Globus pallidus (tissue), 1 donor: Measurements from ENCODE around the gene TFEB.
A peak's percentile ranks its signal among the peaks of the same experiment; 100 is the strongest.

Source experiments
- DNase-seq: peaks from one replicate; pipeline ENCODE4 v3.0.0-alpha.2; 2015; ENCODE audit warnings: low spot score

The TFEB gene

DNA sequence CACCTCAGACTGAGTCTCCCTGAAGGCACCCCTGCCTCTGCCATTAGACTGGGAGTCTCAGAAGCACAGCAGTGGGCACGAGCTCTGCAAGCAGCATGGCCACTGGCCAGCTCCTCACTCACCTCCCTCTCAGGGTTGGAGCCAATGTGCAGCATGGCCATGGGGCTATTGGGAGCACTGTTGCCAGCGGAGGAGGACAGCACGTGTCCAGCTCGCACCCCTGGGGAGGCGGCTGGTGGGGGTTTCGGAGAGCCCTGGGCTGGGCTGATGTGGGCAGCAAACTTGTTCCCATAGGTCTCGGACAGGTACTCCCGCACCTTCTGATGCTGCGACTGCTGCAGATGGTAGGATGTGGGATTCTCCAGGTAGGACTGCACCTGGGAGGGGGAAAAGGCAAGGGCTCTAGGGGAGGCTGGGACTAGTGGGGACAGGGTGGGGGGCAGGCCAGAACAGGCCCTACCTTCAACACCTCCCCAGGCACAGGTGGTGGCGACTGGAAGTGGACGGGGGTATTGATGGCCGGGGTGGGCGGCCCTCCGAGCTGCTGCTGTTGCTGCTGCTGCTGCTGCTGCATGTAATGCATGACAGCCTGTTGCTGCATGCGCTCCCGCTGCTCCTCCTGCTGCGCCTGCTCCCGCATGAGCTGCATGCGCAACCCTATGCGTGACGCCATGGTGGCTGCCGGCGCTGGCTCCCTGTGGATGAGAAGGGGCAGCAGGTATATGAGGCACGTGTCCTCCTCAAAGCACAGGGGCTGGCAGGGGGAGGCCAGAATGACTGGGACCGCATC, 44.7 kb downstream of the TFEB start:
- DNase-seq: no peak

DNA sequence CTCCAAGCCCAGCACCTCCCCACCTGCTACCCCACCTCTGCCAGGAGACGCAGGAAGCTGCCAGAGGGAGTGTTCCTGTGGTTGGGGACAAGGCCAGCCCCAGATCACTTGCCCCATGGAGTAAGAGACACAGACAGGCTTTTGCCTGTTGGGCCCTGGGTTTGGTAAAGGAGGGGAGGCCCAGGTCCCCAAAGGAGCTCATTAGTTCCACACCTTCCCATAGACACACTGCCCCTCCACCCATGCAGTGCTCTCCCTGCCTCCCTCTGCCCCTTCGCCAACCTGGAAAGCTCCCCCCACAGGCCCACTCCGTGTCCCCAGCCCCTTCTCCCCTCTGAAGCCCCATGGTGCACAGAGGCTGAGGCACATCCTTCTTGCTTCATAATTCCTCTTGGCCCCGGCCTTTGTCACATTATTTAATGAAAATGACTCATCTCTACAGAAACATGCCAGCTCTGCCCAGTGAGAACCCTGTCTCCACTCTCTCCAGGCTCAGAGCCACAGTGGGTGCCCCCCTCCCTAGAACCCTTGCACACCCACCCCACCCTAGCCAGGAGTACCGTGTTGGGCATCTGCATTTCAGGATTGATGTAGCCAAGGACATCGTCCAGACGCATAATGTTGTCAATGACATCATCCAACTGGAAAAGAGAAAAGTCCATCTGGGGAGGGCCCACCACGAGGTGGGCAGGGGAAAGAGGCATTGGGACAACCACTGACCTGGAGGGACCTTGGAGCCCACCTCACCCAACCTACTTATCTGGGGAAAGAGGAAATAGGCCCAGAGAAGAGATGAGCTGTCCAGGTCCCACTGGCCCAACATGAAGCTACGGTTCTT, 46.0 kb downstream of the TFEB start:
- peak; percentile 56 for DNase-seq

DNA sequence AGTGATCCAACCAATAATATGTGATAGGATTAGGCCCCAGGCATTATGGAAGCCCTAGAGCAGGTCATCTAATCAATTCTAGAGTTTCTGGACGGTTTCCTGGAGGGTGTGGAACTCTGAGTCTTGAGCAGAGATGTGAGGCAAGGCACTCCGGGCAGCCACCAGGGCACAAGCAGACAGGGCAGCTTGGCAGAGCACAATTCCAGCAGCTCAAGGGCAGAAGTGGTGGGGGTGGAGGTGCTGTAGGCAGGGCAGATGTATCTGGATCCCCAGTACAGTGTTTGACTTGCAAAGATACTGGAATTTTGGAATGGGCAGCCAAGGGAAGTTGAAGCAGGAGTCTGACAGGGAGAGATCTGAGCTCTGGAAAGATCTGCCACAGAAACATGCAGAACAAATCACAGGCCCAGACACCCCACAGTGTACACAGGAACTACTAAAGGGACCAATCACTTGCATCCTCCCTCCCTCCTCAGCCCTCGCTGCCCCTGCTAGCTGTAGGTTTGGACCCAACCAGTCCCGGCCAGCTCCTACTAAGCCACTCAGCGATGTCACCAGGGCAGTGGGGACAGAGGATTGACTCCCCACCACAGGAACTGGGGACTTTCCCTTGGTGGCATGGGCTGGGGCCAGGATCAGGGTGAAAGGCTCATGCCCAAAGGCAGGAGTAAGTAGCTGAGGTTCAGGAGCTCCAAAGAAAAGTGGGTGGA, 47.0 kb downstream of the TFEB start:
- DNase-seq: peak; percentile 30

DNA sequence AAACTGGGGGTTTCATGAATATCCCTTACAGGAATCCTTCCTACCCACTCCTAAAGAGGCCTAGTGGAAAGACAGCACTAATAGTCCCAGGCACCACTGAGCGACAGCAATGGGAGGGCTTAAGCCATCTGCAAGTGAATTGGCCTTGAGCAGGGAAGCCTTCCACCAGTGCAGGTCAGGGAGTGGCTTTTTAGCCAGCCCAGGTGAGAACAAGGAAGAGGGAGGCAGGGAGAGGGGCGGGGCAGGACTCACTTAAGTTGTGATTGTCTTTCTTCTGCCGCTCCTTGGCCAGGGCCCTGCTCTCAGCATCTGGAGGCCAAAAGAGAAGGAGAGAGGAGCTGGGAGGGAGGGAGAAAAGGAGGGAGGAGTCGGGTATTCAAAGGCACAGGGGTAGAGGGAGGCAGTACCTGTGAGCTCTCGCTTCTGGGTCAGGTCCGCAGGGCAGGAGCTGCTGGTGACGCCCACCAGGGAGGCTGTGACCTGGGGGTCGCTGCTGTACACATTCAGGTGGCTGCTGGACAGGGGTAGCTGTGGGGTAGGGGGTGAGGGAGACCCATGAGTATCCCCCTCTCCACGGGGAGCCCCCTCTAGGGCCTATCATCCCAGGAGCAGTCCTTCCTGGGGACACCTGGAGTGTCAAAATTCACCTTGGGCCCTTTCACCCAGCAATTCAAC, 47.8 kb downstream of the TFEB start:
- no peak for DNase-seq

DNA sequence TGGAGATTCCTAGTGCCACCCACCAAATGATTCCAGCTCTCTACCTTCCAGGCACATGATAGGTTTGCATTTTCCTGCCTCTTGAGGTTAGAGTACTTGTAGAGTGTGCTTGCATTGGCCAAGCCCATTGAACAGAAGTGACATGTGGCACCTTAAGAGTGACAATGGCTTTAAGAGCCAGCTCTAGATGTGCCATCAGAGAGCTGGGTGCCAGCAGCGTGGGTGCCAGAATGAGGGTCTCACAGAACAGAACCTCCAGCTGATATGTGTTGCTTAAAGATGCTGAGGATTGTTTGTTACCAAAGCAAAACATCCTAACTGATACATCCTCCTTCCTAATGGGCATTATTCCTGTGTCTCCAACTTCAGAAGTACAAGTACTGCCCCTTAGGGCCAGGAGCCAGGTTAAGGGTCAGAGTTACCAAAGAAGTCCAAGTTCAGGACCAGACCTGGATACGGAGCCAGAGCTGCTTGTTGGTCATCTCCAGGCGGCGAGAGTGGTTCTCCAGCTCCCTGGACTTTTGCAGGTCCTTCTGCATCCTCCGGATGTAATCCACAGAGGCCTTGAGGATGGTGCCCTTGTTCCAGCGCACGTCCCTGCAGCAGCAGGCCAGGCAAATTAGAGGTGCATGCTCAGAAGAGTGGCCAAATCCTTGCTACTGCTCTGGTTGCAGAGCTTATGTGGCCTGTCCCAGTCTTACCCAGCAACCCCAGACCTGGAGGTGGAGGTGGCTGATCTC, 49.6 kb downstream of the TFEB start:
- peak; percentile 10 for DNase-seq

GRCh38 chr6:41684311-41685180, 50.9 kb downstream of the TFEB start:
- DNase-seq: no peak

- DNase-seq: peak; percentile 81
Observed at GRCh38 chr6:41683523-41684310, 51.7 kb downstream of the TFEB start.

- no peak for DNase-seq
Observed at GRCh38 chr6:41683273-41683522, 52.2 kb downstream of the TFEB start.

DNA sequence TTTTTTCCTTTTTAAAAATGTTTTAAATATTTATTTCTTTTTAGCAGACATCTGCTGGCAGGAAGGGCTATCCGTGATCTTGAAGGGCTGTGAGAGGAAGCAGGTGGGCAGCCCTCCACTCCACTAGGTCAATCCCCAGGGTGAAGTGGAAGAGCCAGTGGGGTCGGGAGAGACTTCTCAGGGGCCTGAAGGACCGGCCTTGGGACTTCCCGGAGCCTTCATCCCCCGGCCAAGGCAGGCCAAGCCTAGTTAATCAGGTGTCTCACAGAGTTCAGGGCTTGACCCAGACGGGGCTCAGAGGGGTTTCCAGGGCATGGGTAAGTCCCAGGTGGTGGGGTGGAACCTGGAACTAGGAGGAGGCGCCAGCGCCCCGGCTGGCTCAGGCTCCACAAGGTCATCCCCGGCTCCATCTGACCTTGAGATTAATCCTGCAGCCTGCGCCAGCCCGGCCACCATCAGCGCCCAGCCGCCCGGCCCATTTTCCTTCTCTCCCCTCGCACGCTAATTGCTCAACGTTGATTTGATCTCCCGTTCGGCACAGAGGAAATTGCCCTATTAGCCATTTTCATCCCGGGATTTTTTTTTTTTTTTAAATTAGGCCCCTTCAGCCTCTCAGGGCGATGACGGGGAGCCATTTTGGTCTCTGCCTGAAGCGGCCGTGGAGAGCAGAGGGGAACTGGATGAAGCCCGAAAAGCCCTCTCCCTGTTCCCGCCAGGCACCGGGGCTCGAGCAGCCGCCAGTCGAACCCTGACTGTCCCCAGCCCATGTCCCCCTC, 52.7 kb downstream of the TFEB start:
- no peak for DNase-seq

GRCh38 chr6:41682056-41682477, 53.3 kb downstream of the TFEB start:
- peak; percentile 93 for DNase-seq

GRCh38 chr6:41680182-41680965, 55.0 kb downstream of the TFEB start:
- DNase-seq: no peak

DNA sequence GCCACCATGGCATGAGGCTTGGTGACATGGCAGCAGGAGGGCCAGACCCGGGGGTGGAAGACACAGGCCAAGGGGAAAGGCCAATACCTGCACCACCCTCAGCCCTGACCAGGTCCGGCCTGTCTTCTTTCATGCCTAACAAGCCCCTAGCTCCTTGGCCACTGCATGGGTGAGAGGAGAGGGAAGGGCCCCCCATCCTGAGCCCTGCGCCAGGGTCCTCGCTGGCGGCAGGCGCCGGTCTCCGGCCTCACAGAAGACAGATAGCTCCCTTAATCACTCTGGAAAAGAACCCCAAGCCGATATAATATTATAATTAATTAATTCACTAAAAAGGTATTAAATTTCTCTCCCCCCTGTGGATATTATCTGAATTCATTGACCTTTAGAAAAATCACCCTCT, 55.7 kb downstream of the TFEB start:
- DNase-seq: no peak

DNA sequence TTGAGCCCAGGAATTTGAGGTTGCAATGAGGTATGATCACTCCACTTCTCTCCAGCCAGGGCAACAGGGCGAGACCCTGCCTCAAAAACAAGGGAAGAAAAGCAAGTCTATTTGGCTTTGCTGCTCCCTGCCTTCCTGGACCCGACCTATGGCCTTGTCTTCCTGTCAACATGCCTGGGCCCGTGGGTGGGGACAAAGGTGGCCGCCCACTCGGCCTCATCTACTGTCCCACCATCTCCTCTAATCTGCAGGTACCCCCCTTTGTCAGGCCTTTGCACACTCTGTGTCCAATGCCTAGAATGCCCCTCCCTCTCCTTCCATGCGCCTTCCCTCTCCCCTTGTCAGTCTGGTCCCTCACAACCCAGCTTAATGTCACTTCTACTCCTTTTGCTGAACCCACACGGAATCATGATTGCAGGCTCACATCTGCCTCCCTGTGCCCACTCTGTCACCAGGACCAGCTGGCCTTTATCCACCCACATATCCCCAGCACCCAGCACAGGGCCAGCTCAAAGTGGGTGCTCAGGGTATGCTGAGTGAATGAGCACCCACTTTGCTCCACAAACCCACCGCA, 56.8 kb downstream of the TFEB start:
- no peak for DNase-seq

DNA sequence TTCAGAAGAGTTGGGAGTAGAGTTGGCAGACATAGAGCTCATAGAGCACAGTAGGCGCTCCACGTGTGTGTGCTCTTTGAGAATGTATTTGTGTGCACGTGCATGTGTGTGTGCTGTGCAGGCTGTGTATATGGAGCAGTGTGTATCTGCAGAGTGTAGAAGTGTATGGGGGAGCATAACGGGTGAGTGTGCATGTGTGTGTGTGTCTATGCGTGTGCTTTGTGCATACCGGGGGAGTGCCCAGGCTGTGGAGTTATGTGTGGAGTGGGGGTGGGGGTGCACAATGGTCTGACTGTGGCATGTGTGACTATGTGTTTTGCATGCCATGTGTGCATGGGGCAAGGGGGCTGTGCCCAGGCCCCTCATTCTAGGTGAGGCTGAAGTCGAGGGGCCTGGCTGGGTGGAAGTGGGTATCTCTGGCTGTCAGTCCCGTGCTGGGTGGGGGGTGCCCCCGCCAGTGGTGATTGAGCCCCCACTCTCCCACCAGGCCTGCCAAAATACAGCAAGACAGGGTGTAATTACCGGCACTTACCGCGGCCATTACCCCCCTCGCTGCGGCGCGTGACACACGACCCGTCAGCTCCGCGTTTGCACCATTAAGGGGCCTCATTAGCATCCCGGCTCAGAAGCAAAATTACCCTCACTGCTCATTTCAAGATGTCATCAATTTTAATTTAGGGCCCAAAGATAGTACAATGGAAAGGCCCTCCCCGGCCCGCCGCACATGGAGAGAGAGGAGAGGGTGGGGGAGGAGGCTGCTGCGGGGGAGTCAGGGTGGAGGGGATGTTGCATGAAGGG, 58.1 kb downstream of the TFEB start:
- no peak for DNase-seq

- no peak for DNase-seq
Observed at GRCh38 chr6:41676431-41676830, 59.0 kb downstream of the TFEB start.

DNA sequence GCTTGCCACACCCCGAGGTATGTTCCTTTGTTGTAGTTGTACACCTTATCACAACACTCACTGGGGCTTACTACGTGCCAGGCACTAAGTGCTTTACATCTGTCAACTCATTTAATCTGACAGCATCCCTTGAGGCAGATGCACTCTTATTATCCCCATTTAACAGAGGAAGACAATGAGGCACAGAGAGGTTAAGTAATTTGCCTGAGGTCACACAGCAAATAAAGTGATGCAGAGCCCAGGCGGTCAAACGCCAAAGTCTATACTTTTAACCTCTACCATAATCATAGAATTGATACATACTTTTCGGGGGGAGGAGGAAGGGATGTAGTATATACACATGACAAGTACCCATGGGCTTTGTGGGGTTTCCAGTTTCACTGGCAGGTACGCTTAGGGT, 59.4 kb downstream of the TFEB start:
- no peak for DNase-seq

DNA sequence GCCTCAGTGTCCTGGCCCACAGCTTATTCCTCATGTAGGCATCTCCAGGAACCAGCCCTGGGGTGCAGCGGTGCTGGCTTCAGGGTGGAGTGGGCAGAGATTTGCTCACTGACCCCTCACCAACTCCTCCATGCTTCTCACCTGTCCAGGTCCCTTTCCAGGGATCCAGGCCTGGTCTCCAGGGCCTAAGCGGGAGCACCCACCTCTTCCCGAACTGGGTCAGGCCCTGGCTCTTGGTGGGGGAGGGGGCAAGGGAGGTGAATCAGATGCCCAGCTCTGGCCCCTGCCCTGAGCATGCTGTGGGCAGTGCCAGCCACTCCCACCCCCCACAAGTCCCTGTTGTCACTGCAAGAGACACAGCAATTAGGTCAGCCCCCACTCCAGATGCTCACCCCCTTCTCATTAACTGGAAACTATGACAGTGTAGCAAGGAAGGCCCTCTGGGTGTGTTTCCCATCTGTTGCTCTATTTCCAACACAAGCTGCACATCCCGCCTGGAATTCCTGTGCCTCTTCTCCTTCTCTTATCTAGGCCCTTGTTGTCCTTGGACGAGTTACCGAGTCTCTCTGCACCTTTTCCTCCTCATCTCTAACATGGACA, 60.1 kb downstream of the TFEB start:
- DNase-seq: no peak
